ENCODE results near the gene RPL31.

Gene RPL31

DNA sequence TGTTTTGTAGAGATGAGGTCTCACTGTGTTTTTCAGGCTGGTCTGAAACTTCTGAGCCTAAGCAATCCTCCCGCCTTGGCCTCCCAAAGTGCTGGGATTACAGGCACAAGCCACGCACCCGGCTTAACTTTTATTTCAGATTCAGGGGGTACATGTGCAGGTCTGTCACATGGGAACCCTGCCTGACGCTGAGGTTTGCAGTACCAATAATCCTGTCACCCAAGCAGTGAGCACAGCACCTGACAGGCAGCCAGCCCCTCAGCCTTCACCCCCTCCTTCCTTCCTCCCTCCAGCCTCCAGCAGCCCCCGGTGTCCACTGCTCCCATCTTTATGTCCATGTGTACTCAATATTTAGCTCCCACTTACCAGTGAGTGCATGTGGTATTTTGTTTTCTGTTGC is 46.0 kb upstream of the RPL31 start:
- no peak overlapping the region for H3K4me3 ChIP-seq (ENCODE audit: low read depth, low read length)
- TF ChIP-seq, protein P1, sequence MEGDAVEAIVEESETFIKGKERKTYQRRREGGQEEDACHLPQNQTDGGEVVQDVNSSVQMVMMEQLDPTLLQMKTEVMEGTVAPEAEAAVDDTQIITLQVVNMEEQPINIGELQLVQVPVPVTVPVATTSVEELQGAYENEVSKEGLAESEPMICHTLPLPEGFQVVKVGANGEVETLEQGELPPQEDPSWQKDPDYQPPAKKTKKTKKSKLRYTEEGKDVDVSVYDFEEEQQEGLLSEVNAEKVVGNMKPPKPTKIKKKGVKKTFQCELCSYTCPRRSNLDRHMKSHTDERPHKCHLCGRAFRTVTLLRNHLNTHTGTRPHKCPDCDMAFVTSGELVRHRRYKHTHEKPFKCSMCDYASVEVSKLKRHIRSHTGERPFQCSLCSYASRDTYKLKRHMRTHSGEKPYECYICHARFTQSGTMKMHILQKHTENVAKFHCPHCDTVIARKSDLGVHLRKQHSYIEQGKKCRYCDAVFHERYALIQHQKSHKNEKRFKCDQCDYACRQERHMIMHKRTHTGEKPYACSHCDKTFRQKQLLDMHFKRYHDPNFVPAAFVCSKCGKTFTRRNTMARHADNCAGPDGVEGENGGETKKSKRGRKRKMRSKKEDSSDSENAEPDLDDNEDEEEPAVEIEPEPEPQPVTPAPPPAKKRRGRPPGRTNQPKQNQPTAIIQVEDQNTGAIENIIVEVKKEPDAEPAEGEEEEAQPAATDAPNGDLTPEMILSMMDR (IDR thresholded peaks at IDR 0.05; ENCODE audit: low read depth, low read length): no peak

DNA sequence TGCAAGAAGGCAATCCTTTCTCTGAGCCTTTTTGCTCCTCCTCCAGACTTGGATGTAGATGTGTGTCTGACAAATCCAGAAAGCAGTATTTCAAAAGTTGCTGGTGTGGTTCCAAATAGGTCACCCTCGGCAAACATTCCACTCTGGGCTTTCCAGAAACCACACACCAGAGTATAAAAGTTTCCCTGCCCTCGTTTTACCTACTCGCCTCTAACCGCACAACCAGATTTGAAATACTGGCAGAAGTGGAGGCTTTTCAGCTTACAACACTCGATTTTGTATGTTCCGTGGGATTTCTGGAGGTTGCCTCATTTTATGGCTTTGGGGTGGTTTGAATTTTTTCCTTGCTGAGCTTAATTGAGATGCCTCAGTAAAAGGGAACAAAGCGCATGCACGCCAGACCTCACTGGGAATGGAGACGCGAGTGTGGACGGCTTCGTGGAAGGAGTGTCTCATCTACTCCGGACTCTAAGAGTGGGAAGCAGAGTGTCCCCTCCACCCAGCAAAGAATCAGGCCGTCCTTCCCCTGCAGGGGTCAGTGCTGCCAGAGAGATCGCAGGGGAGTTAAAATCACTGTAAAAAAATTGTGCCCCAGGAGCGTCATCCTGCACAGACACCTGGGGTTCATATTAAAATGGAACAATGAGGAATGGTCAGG is 44.0 kb upstream of the RPL31 start:
- TF ChIP-seq, protein P1 (IDR thresholded peaks at IDR 0.05; ENCODE audit: low read depth, low read length): no peak
- DNase-seq: no peak
- H3K4me3 ChIP-seq (ENCODE audit: low read depth, low read length): no peak overlapping the region
- H3K4me1 ChIP-seq: no peaks in the 10 kb centered on the region
- H3K36me3 ChIP-seq: no peaks in the 10 kb centered on the region
- no peaks in the 10 kb centered on the region for H3K27me3 ChIP-seq
- no peaks in the 10 kb centered on the region for H3K9me3 ChIP-seq

More for the DNA sequence above, 46.0 kb upstream of the RPL31 start:
- H3K4me1 ChIP-seq: no peaks in the 10 kb centered on the region
- no peak for DNase-seq
- no peaks in the 10 kb centered on the region for H3K9me3 ChIP-seq
- H3K27me3 ChIP-seq: no peaks in the 10 kb centered on the region
- no peaks in the 10 kb centered on the region for H3K36me3 ChIP-seq

DNA sequence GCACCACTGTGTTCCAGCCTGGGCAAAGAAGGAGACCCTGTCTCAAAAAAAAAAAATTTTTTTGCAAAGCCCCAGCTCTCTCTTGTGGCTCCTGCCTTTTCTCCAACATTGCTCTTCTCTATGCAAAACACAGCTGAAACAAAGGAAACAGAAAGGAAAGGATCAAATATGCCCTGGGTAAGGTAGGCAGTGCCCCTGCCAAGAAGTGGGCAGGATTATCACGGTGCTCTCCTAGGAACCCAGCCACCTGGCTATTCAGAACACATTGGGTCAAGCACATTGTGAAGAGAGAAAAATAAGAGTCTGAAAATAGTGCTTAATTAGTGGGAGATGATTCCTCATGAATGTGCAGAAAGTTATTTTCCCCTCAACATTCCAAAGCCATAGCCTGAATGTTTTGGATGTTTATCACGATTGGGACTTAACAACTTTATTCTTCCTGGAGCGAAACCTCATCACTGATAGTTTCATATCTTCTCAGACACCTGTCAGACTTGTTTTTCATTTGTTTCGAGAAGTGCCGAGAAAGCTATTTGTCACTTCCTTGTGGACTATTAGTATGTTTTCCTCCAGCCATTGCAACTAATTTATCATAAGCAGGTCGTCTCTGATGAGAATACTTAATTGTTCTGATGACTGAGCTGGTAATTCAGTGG is 42.7 kb upstream of the RPL31 start:
- Histone ChIP-seq H3K4me3 (ENCODE audit: low read depth, low read length) (no peak overlapping the region), H3K27me3 (no peaks in the 10 kb centered on the region), H3K9me3 (no peaks in the 10 kb centered on the region), H3K4me1 (no peaks in the 10 kb centered on the region), H3K36me3 (no peaks in the 10 kb centered on the region)
- DNase-seq: no peak
- TF ChIP-seq, protein P1 (IDR thresholded peaks at IDR 0.05; ENCODE audit: low read depth, low read length): no peak

DNA sequence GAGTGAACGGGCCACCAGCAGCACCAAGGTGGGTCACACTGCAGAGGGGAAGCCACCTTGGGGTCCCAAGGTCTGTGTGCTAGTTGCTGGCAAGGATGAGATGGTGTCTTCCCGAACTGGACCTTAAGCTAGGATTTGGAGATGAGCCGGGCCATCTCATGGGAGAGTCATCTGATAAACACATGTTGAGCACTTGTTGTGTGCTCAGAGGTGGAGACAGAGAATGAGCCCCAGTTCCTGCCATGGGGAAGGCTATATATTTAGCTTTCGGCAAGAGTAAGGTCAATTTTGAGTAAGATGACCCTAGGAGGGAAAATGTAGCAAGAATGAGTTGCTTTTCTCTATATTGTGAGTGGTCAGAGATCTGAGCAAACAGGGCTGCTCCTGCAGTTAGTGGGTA is 41.4 kb upstream of the RPL31 start:
- no peaks in the 10 kb centered on the region for H3K4me1 ChIP-seq
- no peaks in the 10 kb centered on the region for H3K9me3 ChIP-seq
- no peaks in the 10 kb centered on the region for H3K36me3 ChIP-seq
- H3K4me3 ChIP-seq (ENCODE audit: low read depth, low read length): no peak overlapping the region
- no peaks in the 10 kb centered on the region for H3K27me3 ChIP-seq
- no peak for DNase-seq
- TF ChIP-seq, protein P1 (IDR thresholded peaks at IDR 0.05; ENCODE audit: low read depth, low read length): no peak

DNA sequence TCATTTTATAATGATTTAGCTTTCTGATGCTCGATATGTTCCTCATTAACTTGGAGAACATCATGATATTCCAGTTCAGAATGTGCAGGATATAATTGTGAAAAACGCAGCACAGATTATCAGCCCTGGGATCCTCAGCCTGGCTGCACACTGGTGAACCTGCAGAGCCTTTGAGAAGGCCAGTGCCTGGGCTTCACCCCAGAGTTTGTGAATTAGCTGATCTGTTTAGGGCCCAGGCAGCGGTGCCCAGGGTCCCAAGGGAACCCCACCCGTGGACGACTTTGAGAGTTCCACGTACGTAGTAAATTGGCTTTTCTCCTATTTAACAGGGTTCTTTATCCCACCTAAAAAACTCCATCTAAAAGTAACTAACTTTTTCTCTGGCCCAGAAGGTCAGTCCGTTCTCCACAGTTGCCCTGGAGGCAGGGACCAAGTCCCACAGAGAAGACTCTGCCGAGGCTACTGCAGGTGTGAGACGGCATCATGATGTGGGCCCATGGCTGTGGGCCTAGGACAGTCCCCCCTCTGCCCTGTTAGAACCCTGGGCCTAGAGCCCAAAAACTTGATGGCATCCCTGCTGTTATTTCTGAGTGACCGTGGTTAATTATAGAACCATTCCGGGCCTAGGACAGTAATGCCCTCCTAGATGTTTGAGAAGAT is 39.6 kb upstream of the RPL31 start:
- Histone ChIP-seq H3K4me3 (ENCODE audit: low read depth, low read length) (no peak overlapping the region), H3K4me1 (no peaks in the 10 kb centered on the region), H3K36me3 (no peaks in the 10 kb centered on the region), H3K27me3 (no peaks in the 10 kb centered on the region), H3K9me3 (no peaks in the 10 kb centered on the region)
- no peak for DNase-seq
- TF ChIP-seq, protein P1 (IDR thresholded peaks at IDR 0.05; ENCODE audit: low read depth, low read length): no peak

DNA sequence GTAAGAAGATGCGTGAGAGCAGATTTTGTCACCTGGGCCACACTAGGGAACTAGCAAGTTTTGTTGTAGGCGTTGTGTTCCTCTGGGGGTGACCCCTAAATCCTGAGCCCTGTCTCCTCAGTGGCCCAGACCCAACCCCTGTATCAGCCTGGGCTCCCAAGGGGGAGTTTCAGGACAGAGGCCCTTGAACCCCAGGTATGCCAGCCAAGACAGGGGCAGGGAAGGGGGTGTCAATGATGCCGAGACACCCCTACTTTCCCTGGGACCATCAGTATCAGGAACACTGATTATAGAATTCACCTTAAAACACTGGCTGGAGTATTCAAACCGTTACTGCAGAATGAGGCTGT is 39.1 kb upstream of the RPL31 start:
- no peak for DNase-seq
- no peaks in the 10 kb centered on the region for H3K27me3 ChIP-seq

More for the DNA sequence above, 39.1 kb upstream of the RPL31 start:
- TF ChIP-seq, protein P1 (IDR thresholded peaks at IDR 0.05; ENCODE audit: low read depth, low read length): no peak
- Histone ChIP-seq H3K4me3 (ENCODE audit: low read depth, low read length) (no peak overlapping the region), H3K36me3 (no peaks in the 10 kb centered on the region), H3K9me3 (no peaks in the 10 kb centered on the region), H3K4me1 (no peaks in the 10 kb centered on the region)

Measured in BE2C (cell line).